ENCODE data around the gene TNNI2.
A peak's percentile ranks its signal among the peaks of the same experiment; 100 is the strongest.
"Not testable (repeated sequence)": the region's sequence is repeated elsewhere in the genome, so short reads cannot be mapped to it uniquely, and the experiment has no call there.

TNNI2 gene

DNA sequence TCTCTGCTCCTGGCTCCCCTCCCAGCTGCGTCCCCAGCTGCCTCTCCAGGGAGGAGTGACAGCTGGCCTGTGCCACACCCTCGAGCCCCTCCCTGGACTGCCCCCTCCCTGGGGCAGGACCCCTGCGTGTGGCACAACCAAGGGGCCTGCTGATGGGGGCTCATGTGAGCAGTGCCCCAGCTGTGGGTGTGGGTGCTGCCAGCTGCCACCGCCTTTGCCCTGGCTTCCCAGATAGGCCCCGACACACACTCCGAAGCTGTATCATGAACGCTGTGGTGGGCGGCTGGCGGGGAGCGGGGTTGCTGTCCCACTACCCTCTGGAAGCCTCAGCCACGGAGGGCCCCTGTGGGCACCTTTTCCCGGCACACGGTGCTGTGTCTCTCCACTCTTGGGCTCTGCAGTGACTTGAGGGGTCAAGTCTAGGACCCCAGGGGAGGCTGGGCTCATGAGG is 37.1 kb downstream of the TNNI2 start:
- not testable (repeated sequence) for DNase-seq

DNA sequence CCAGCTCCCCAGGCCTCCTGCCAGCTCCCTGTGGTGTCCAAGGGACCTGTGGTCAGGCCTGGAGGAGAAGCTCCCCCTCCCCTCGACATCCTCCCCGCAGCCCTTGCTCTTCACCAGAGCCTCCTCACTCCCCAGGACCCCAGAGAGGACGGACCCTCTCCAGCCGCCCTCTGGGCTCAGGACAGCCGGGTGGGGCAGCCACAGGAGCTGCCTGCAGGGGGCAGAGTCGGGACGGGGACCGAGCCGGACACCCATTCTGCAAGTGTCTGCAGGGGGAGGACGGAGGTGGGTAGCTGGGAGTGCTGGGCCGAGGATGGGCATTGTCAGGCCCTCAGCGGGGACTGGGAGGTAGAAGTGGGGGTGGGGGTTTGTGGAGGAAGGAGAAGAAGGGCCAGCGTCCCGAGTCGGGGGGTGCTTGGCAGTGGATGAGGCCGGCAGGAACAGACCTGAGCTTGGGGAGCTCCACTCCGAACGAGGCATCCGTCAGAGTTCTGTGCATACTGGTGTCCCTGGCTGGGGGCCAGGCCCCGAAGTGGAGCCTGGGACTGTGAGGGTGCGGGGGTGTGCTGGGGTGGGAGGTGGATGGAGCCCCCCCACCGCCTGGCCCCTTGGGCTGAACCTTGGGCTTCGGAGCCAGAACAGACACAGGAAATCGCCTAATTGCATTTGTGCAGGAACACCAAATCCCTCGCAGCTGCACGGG is 37.7 kb downstream of the TNNI2 start:
- DNase-seq = peak; percentile 62

DNA sequence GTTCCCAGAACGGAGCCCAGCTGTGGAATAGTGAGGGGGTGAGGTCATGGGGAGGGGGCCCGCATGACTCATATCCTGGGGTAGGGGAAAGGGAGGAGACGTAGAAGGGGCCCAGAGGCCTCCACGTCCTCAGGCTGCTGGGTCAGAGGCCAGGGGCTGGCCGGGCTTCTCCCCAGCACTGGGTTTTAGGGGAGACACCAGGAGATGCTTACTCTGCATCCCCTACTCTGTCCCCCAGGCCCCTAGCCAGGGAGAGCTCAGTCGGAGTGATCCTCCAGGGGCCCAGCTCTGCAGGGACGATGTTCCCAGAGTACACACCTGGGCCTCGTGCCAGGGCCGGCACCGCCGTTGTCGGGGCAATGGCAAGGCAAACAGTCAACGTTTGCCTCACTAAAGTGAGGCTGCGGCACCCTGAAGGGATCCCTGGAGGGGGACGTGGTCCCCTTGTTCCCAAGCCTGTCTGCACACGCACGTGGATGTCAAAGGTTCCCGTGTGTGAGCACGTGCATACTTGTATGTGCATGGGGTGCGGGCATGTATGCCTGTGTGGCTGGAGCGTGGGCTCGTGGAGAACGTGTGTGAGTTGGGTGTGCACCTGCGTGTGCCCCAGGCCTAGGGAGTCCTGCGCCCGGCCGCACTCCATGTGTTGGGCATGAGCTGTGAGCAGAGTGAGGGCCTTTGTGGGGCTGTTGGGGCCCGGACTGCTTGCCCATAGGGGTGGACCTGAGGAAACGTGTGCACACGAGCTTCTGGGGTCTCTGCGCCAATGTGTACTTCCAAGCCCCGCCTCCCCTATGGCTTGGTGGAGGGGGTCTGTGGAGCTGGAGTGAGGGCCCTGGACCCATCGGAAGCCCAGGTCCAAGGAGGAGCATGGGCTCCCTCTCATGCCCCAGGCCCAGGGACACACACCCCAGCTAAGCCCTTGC is 38.7 kb downstream of the TNNI2 start:
- DNase-seq = peak; percentile 58

DNA sequence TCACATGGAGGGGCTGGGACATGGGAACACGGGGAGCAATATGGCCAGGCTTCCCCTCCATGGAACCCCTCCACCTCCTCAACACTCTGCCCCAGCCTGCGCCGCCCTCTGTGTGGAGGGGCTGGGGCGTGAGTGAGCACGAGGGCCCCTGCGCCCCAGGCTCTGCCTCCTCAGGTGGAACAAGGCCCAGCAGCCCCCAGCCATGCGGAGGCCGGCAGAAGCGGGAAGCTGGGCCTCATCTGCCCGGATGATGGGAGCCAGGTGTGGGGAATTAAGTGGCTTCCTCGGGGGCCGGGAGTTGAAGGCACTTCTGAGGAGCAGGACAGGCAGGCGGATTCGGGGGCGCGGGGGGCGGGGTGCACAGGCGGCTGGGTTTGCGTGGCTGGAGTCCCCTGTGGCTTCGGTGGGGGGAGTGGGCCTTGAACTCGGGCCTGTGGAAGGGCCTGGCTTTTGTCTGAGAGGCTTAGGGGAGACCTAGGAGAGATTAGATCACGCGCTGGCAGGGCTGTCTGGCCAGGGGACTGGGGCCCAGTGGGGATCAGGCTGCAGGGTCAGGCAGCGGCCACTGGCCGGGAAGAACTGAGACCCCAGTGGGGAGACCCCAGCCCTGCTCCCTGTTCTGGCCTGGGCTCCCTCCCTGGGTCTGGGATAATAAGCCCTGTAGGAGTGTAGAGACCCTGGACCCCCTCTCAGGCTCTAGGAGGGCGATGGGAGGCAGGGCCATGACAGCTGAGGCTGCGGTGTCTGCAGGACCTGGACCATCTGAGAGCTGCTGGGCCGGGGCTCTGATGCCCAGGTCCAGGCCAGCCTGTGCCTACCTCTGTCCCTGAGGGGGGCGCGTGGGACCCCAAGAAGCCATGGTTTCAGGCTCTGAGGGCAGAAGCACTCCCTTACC is 39.6 kb downstream of the TNNI2 start:
- no peak for DNase-seq

DNA sequence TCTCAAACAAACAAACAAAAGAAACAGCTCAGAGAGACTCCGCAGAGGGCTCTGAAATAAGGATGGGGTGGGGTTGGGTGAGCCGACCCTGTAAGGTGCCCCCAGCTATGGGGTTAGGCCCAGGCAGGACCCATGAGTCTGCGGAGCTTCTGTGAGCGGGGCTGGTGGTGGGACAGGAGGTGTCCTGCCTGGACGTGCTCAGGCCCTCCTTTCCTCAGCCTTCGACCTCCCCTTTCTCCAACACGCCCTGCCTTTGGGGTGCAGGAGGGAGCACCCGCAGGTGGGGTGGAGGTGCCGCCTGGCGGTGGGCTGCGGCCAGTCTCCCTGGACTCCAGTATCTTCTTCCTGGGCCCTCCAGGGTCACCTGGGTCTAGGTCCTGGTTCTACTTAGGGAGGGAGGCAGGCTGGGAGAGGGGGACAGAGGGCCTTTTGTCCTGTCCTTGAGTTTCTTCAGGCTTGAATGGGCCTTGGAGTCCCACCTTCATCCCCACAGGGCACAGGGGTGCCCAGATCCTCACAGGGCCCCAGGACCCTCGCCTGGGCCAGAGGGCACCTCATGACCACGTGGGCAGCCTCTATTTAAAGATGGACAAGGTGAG is 40.7 kb downstream of the TNNI2 start:
- DNase-seq = no peak

DNA sequence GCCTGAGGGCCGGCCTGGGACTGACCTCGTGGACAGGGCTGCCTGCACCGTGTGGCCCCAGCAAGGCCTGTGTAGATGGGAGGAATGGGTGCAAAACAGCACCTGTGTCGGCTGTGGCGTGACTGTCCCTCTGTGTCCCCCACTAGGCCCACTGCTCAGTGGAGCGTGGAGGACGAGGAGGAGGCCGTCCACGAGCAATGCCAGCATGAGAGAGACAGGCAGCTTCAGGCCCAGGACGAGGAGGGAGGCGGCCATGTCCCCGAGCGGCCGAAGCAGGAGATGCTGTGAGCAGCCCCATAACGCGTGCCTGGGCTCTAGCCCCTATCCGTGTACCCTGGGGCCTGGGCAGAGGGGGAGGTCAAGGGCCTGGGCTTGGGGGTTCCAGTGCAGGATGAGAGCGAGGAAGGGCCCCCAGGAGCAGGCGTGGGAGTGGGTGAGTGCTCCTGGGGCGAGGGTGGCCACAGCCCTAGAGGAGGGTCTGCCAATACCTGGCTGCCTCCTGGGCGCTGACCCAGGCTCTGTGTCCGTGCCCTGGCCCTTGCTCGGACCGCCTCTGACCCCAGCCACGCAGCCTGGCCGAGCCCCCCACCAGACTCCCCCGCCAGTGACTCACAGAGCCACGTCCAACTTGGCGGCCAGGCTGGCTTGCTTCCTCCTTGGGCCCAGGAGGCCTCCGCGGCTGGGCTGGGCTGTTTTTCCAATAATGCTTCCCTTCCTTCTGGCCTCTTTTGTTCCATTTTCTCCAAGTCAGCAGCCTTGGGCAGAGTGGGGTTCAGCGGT is 41.4 kb downstream of the TNNI2 start:
- DNase-seq = no peak

DNA sequence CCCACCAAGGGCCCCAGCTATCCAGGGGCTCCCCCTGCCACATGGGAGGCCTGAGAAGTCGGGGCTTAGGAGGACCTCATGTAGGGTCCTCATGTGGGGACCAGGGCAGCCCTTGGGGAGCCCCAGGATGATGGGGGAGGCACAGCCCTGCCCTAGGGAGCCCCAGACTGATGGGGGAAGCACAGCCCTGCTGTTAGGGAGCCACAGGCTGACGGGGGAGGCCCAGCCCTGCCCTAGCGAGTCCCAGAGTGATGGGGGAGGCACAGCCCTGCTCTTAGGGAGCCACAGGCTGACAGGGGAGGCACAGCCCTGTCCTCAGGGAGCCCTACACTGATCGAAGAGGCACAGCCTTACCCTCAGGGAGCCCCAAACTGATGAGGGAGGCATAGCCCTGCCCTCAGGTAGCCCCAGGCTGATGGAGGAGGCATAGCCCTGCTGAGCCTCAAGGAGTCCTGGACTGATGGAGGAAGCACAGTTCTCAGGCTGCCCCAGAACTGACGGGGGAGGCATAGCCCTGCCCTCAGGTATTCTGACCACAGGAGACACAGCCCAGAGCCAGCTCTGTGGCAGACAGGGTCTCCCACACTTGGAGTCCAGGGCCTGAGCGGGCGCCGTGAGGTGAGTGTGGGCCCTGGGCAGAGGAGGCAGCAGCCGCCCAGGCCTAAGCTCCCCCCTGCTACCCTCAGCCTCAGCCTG is 42.1 kb downstream of the TNNI2 start:
- DNase-seq = no peak

DNA sequence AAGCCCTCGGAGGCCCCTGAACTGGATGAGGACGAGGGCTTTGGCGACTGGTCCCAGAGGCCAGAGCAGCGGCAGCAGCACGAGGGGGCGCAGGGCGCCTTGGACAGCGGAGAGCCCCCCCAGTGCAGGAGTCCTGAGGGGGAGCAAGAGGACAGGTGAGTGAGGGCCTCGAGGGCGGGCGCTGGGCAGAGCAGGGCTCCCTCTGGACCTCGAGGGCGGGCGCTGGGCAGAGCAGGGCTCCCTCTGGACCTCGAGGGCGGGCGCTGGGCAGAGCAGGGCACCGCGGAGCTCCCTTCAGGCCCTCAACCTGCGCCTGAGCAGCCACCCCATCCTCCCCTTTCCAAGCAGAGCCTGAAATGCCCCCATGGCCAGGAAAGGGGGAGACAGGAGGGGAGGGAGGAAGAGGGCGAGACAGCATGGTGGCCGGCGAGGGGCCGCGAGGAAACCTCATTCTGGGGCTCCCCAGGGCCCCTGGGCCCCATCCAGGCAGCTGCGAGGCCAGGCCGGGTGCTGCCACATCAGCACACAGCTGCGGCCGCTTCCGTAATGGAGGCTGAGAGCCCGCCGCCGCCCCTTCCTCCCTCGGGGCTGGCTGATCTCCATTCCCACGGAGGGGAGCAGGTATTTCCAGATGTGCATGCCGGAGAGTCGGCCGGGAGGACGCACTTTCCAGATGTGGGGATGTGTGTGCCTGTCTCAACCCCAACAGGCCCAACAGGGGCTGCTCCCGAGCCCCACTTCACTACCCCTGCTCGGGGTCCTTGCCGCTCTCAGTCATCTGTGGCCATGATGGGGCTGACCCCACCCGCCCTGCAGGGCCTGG is 42.9 kb downstream of the TNNI2 start:
- peak; percentile 26 for DNase-seq

DNA sequence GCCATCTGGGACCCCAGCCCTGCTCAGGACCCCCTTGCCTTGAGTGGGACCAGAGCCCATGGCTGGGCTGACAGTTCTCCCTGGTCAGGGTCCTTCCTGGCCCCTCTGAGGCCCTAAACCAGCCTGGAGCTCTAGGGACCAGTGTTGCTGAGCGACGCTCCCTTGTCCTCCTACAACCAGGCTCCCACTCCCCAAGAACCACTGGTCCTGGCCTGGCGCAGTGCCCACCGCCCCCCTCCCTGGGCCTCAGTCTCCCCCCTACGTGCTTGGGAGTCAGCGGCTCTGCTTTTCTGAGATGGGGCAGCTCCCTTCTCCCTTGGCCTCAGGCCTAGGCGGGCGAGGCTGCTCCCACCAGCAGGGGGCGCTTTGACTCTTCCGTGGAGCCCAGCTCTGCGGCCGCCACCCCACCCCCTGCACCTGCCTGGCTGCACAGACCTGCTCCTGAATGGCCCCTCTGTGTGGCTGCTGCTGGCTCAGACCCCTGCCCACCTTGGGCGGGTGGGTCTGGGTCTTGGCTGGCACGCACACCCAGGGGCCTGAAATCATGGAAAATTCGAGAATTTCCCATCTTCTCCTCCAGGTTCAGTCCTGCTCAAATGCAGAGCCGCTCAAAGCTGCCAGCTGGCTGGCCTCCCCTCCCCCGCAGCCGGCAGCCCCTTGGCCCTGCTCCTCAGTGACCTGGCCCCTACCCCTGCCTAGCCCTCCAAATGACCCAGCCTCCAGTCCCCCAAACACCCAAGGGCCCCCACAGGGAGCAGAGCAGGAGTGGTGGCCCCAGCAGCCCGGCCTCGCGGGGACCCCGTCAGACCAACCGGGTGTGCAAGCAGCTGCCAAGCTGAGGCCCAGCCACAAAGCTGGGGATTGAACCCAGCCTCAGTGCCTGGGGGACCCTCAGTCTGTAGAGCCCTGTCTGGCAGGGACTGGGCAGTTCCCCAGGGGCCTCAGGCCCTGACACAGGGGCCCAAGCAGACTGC is 43.8 kb downstream of the TNNI2 start:
- DNase-seq = peak; percentile 88

DNA sequence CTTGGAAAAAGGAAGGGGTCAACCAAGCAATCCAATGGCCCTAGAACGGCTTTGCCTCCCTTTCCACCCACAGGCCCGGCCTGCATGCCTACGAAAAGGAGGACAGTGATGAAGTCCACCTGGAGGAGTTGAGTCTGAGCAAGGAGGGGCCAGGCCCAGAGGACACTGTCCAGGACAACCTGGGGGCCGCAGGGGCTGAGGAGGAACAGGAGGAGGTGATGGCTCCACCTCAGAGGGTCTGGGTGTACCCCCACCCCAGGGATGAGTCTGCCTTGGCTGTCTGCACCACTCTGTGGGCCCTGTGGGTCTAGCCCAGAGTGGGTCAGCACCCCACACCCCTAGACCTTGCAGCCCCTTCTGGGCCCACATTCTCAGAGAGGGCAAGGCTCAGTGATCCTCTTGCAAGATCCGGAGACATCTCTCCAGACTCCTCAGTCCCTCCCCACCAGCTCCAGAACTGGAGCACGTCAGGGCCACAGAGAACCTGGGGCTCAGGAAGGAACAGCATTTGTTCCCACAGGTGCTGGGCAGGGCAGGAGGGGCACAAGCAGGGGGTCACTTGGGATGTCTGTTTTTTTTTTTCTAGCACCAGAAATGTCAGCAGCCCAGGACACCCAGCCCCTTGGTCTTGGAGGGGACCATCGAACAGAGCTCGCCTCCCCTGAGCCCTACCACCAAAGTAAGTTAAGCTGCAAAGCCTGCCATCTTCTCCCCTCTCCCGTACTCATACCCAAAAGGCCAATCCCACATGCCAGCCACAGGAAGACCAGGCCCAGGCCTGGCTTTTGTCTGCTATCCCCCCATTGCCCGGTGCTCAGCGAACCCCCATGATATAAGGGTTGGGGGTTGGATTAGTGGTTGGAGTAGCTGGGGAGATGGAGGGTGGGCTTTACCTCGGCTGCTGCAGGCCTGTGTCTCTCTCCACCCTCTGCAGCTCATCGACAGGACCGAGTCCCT is 44.8 kb downstream of the TNNI2 start:
- no peak for DNase-seq

DNA sequence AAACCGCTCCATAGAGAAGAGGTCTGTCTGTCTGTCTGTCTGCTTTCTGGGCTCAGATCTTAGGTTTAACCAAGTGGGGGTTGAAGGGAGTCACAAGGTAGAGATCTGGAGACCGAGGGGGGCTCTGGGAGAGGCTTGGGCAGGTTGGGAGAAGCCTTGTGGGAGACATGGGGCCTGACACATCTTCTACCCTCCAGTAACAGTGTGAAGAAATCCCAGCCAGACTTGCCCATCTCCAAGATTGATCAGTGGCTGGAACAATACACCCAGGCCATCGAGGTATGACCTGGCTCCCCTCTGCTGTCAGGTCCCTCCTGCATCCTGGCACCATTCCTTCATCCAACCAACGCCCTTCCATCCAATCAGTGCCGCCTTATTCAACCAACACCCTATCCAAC is 45.5 kb downstream of the TNNI2 start:
- DNase-seq = no peak

DNA sequence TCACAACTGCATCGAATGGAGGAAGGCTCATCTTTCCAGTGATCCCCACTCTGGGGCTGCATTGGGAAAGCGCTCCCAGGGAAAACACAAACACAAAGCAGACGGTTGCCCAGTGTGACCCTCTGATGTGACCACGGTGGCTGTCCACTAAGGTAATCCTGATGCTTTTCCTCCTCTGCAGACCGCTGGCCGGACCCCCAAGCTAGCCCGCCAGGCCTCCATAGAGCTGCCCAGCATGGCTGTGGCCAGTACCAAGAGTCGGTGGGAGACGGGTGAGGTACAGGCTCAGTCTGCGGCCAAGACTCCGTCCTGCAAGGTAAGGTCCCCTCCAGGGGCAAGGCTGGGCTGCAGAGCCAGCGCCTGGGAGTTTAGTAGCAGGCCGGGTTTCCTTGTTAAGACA is 47.8 kb downstream of the TNNI2 start:
- DNase-seq = not testable (repeated sequence)

DNA sequence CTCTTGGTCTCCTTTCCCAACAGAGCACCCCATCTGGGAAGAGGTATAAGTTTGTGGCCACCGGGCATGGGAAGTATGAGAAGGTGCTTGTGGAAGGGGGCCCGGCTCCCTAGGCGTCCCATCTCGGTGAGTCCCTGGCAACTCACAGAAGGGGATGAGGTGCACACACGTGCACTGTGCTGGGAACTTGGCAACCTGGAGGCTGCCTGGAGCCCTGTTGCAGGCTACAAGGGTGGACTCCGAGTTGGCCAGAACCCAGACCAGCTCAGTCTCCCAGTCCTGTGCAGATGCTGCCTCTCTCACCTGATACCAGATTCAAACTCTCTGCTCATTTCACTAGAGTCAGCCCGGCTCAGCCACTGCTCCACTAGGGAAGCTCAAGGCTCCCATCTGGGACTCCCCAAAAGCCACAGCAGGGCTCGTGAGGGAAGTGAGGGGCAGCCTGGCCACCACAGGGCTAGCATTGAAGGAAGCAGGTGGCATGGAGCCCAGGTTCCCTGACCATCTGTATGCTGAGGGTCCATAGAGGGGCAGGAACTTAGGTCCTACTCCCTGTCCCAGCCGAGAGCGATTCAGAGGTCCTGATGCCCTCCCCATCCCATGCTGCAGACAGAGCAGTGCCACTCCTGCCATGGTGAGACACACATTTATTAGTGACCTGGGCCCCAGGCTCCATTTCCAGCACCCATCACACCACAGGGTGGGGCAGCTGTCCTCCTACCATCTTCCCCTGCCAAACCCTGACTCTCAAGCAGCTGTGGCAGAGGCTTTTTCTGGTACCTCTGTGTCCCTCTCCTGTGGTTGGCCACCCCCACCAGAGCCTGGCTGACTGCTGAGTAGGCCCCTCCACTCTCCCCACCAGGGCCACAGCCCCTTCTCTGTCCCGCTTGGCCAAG is 48.9 kb downstream of the TNNI2 start:
- DNase-seq = no peak

DNA sequence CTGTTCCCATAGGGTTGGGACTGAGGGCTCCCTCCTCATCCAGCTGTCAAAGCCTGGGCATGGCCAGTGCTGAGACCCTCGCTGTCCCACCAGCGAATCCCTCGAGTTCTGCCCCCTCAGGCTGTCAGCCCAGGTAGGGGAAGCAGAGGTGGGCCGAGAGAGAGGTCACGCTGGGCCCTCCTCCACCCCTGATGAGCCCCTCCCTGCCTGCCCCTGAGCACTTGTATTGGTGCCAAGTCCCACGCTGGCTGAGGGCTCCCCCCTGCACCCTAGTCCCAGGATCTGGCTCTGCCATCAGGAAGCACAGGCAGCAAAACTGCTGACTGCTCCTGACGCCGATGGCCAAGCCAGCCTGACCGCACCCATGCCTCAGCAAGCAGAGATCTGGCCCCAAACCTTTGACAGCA is 49.6 kb downstream of the TNNI2 start:
- DNase-seq = no peak

DNA sequence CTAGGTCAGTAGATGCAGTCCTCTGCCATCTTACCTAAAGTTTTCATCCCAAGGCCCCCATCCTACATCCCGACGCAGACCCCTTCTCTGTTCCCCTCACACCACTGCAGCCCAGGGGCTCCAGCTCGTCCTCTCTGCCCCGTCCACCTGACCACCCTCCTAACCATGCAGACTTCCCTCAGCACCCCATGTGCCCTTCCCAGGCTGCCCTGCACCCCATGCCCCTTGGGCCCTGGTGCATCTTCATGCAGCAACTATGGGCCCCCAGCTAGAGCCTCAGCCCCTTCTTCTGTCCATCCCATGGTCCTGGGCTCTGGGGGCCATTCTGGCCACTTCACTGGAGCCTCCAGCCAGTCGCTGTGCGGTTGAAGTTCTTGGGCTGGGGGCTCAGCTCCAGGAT is 50.0 kb downstream of the TNNI2 start:
- no peak for DNase-seq

DNA sequence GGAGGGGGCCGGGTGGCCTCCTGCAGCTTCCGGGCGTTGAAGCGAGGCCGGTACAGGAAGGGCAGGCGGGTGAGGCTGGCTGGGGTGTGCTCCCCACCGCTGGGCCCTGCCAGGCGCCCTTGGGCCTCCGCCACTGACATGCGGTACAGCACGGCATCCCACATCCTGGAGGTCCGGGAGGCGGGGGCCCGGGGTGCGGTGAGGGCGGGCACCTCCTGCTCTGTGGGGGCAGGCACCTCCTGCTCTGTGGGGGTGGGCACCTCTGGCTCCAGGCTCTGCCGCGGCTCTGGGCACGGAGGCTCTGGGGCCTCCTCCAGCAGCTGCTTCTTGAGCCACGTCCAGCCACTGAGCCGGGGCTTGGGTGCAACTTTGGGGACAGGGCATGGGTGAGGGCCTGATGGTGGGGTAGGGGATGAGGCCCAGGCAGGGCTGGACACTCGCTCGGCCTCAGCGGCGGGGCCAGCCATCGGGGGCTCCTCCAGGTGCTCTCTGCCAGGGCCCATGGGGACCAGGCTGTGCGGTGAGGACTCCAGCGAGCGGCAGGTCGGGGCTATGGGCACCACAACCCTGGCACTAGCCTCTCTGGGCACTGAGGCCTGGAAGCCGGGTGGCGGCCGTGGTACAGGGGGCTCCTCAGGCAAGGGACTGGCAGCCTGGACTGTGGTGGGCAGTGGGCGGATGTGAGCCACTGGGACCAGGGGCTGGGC is 50.6 kb downstream of the TNNI2 start:
- no peak for DNase-seq
